Immature natural killer cell (primary cell): ENCODE results near the gene TTLL8. TPM values are rescaled to one million over a fixed set of nuclear protein-coding genes. Genes with fewer than 3 reads are reported as not detected.

ENCODE experiments used
- DNase-seq, 3 donors: peaks; one replicate each; pipeline ENCODE4 v3.0.0; 2022; ENCODE audit warnings: mixed read lengths in 1 of 3
- H3K27ac Mint-ChIP-seq, 6 donors: one replicate each; pipeline ENCODE4 v1.8.0; 2020; ENCODE audit warnings: mixed read lengths in 6 of 6, mild to moderate bottlenecking in 5 of 6, inconsistent platforms in 4 of 6, moderate library complexity in 3 of 6
- H3K27me3 Mint-ChIP-seq, 3 donors: one replicate each; pipeline ENCODE4 v1.8.0; 2020 to 2021; ENCODE audit warnings: low read depth in 3 of 3, mild to moderate bottlenecking in 3 of 3, mixed read lengths in 3 of 3, moderate library complexity in 3 of 3, inconsistent platforms in 1 of 3
- H3K36me3 Mint-ChIP-seq, 3 donors: one replicate each; pipeline ENCODE4 v1.8.0; 2020; ENCODE audit warnings: mixed read lengths in 3 of 3, inconsistent platforms in 2 of 3, mild to moderate bottlenecking in 2 of 3
- H3K4me1 Mint-ChIP-seq, 2 donors: one replicate each; pipeline ENCODE4 v1.8.0; 2020; ENCODE audit warnings: inconsistent platforms in 2 of 2, mild to moderate bottlenecking in 2 of 2, mixed read lengths in 2 of 2, moderate library complexity in 1 of 2
- H3K4me3 Mint-ChIP-seq, 5 donors: one replicate each; pipeline ENCODE4 v1.8.0; 2020; ENCODE audit warnings: mild to moderate bottlenecking in 5 of 5, mixed read lengths in 5 of 5, inconsistent platforms in 3 of 5, moderate library complexity in 3 of 5
- H3K9me3 Mint-ChIP-seq, 6 donors: one replicate each; pipeline ENCODE4 v1.8.0; 2020; ENCODE audit warnings: mild to moderate bottlenecking in 6 of 6, mixed read lengths in 6 of 6, inconsistent platforms in 4 of 6, moderate library complexity in 3 of 6
- polyA plus RNA-seq, 3 donors: library from polyadenylated mRNA; unstranded; fragments of 300-500 nt; fragmentation: Illumina TruSeq; gene quantifications; one replicate each; pipeline ENCODE4 v1.2.3, GENCODE V29; 2021

The TTLL8 gene
- polyA plus RNA-seq, 3 donors from 2014 or later, result not detected

DNA sequence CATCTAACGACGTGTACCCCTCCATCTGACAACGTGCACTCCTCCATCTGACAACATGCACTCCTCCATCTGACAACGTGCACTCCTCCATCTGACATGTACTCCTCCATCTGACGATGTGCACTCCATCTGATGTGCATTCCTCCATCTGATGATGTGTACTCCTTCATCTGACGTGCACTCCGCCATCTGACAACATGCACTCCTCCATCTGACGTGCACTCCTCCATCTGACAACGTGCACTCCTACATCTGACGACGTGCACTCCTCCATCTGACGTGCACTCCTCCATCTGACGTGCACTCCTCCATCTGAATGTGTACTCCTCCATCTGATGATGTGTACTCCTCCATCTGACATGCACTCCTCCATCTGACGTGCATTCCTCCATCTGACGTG is 37.5 kb downstream of the TTLL8 start:
- peaks cover 0 to 3% (median 0%) of the 10 kb centered on the region in 3 donors for H3K27me3 Mint-ChIP-seq
- no peak overlapping the region for H3K27ac Mint-ChIP-seq
- H3K36me3 Mint-ChIP-seq, result no peaks in the 10 kb centered on the region
- H3K4me3 Mint-ChIP-seq, result no peak overlapping the region
- no peak for DNase-seq
- no peaks in the 10 kb centered on the region for H3K9me3 Mint-ChIP-seq
- peaks cover 0 to 17% of the 10 kb centered on the region in 2 donors for H3K4me1 Mint-ChIP-seq

DNA sequence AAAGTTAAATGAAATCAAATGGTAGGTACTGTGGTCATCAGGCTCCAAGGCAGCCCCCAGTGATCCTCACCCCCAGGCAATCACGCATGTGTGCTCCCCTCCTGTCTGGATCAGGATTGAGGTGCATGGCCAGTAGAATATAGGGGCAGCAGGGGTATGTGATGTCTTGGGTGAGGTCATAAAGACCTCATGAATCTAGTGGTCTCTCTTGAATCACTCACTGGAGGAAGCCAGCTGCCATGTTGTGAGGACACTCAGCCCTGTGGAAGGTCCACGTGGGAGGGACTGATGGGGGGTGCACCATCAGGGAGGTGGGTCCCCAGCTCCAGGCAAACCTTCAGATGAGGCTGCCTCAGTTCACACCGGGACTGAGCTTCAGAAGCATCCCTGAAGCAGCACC is 38.8 kb downstream of the TTLL8 start:
- peaks cover 0 to 3% (median 0%) of the 10 kb centered on the region in 3 donors for H3K27me3 Mint-ChIP-seq
- no peaks in the 10 kb centered on the region for H3K9me3 Mint-ChIP-seq
- H3K36me3 Mint-ChIP-seq, result no peaks in the 10 kb centered on the region
- H3K27ac Mint-ChIP-seq, result peak overlapping the region in 3 of 6 donors; percentile 58 to 87 (median 66)
- no peak for DNase-seq
- peaks cover 0 to 17% of the 10 kb centered on the region in 2 donors for H3K4me1 Mint-ChIP-seq
- peak overlapping the region in 2 of 5 donors; percentile 18 to 28 for H3K4me3 Mint-ChIP-seq

- peak; percentile 34 to 48 (median 47) for DNase-seq
- Mint-ChIP-seq H3K27me3 (peaks cover 0 to 5% (median 0%) of the 10 kb centered on the region in 3 donors), H3K9me3 (no peaks in the 10 kb centered on the region), H3K4me1 (peaks cover 0 to 17% of the 10 kb centered on the region in 2 donors), H3K27ac (peak overlapping the region in 4 of 6 donors; percentile 17 to 87 (median 62)), H3K4me3 (peak overlapping the region; percentile 20 to 54 (median 28)), H3K36me3 (no peaks in the 10 kb centered on the region)
Observed at GRCh38 chr22:50018608-50019285, 39.4 kb downstream of the TTLL8 start.

DNA sequence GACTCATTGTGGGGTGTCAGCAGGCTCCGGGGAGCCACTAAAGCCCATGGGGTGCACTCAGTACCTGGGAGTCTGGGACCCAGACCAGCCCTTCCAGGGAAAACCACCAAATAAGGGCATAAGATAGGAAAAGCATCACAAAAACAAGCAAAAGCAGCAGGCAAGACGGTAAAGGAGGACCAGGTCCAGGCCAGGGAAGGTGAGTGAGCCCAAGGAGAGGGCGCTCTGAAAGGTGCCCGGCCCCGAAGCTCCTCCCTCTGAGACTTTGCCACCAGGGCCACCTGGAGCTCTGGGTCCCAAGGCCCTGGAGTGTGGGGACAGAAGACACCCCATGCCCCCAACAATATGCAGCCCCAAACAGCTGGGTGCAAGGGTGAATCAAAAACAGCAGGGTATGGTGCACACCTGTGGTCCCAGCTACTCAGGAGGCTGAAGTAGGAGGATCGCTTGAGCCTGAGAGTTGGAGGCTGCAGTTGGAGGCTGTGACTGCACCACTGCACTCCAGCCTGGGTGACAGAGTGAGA is 40.3 kb downstream of the TTLL8 start:
- Mint-ChIP-seq H3K4me3 (no peak overlapping the region), H3K4me1 (peaks cover 0 to 17% of the 10 kb centered on the region in 2 donors), H3K9me3 (no peaks in the 10 kb centered on the region), H3K36me3 (no peaks in the 10 kb centered on the region), H3K27me3 (peaks cover 0 to 5% (median 4%) of the 10 kb centered on the region in 3 donors), H3K27ac (peak overlapping the region in 1 of 6 donors; percentile 42)
- DNase-seq, result no peak

DNA sequence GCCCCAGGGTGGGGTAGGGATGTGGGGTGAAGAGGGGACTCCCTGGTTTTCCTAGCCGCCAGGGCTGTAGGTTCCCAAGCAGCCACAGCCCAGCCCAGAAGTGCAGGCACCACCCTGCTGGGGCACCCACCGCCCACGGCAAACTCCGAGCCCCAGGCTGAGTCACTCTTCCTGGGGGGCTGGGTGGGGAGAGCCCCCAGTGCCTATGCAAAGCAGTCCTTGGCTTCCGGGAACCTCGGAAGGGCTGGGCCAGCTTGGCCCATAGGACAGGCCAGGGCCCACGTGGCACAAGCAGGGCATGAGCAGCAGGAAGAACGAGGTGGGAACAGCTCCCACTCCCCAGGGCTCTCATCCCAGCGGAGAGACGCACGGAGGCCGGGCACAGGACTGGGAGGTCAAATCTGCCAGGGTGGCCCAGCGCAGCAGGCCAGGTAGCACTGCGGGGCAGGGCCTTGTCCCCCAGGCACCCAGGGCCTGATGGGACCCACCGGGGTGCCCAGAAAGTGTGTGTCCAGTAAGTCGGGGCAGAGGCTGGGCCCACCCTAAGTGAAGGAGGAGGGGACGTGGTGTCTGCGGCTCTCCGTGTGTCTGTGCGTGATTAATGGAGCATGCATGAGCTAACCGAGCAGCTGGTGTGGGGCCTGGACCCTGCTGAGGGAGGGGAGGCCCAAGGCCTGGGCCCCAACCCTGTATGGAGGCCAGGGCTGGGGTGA is 41.0 kb downstream of the TTLL8 start:
- Mint-ChIP-seq H3K4me3 (peak overlapping the region in 1 of 5 donors; percentile 33), H3K27me3 (peaks cover 0 to 5% (median 4%) of the 10 kb centered on the region in 3 donors), H3K9me3 (no peaks in the 10 kb centered on the region), H3K36me3 (no peaks in the 10 kb centered on the region), H3K4me1 (peaks cover 0 to 17% of the 10 kb centered on the region in 2 donors), H3K27ac (no peak overlapping the region)
- no peak for DNase-seq

DNA sequence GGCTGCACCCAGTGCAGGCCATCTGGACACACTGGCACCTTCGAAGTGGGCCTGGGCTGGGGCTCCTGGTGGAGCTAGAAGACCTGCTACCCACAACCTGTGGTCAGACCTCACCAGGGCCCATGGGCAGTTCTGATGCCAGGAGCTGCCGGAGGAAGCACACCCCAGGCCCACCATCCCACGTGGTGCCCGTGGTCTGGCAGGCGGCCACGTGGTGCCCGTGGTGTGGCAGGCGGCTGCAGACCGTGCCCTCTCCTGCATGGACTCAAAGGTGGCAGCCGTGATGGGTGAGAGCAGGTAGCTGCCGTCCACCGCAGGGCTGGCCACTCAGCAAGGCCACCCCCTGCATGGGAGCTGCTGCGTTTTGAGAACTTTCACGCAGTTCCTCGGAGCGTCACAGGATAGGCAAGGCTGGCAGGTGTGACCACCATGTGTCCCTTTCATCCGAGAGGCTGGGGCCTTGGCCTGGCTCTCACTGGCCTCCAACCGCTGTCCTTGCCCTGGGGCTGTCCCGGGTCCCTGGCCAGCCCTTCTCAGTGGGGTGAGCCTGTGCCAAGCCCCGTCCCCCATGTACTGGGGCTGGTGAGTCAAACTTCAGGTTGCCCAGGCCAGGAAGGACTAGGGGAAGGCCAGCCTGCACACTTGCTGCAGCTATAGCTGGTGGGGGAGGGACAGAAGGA is 41.6 kb downstream of the TTLL8 start:
- Mint-ChIP-seq H3K4me3 (no peak overlapping the region), H3K27me3 (peaks cover 0 to 7% (median 4%) of the 10 kb centered on the region in 3 donors), H3K9me3 (peaks cover 0 to 1% (median 0%) of the 10 kb centered on the region in 6 donors), H3K4me1 (peaks cover 0 to 18% of the 10 kb centered on the region in 2 donors), H3K27ac (no peak overlapping the region), H3K36me3 (no peaks in the 10 kb centered on the region)
- DNase-seq, result peak; percentile 31 to 52 (median 39)

- Mint-ChIP-seq H3K36me3 (no peaks in the 10 kb centered on the region), H3K27me3 (peaks cover 0 to 10% (median 4%) of the 10 kb centered on the region in 3 donors), H3K9me3 (peaks cover 0 to 1% (median 0%) of the 10 kb centered on the region in 6 donors), H3K4me1 (peaks cover 0 to 20% of the 10 kb centered on the region in 2 donors), H3K27ac (no peak overlapping the region), H3K4me3 (no peak overlapping the region)
- no peak for DNase-seq
Observed at GRCh38 chr22:50015451-50016307, 42.4 kb downstream of the TTLL8 start.

DNA sequence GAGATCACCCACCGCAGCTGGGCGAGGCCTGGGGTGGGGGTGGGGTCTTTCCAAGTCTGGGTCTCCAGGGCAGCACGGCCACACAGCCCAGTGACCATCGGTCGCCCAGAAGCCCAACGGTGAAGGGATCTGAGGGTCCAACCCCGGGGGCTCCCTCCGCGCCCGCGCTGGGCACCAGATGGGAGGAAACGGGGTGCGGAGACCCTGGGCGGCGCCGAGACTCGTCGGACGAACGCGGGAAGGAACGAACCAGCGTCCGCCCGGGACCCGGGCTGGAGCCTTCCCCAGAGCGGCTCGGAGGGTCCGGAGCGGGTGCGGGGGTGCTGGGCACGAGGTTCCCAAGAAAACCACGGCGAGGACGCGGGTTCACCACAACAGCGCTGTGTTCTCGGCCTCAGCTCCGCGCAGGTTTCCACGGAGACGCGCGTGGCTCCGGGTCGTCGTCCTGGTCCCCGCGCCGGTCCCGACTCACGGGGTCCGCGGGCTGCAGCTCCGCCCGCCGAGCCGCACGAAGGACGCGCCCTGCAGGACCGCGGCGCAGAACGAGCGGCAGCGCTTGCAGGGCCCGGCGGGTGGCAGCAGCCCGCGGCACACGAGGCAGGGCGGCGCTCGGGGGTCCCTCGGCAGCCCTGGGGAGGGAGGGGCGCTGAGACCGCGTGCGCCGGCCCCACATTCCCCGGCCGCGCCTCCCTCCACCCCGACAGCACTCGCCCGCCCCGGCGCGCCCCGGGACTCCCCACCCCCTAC is 43.3 kb downstream of the TTLL8 start:
- Mint-ChIP-seq H3K4me3 (no peak overlapping the region), H3K27me3 (peaks cover 0 to 10% (median 5%) of the 10 kb centered on the region in 3 donors), H3K4me1 (peaks cover 0 to 20% of the 10 kb centered on the region in 2 donors), H3K36me3 (no peaks in the 10 kb centered on the region), H3K27ac (no peak overlapping the region), H3K9me3 (peaks cover 0 to 1% (median 0%) of the 10 kb centered on the region in 6 donors)
- DNase-seq, result no peak

DNA sequence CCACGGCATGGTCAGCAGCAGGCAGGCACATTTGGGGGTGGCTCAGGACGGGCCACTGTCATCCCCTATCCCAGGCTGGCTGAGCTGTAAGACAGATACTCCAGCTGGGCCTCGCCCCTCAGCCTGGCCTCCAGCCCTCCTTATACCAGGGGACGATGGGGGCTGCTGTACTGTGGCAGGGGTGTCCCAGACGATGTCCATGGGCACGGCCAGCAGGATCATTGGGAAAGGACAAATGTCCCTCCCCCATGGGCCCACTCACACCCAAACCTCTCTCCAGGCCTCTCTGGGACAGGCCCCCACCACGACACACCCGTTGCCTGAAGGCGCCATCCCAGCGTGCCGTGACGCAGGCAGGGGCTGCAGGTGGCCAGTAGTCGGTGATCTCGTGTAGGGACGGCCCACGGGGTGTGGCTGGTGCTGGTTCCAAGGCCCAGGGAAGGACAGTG is 44.0 kb downstream of the TTLL8 start:
- peaks cover under 1 to 10% (median 6%) of the 10 kb centered on the region in 3 donors for H3K27me3 Mint-ChIP-seq
- H3K36me3 Mint-ChIP-seq, result no peaks in the 10 kb centered on the region
- no peak overlapping the region for H3K27ac Mint-ChIP-seq
- peaks cover 0 to 1% (median 0%) of the 10 kb centered on the region in 6 donors for H3K9me3 Mint-ChIP-seq
- H3K4me1 Mint-ChIP-seq, result peaks cover 0 to 15% of the 10 kb centered on the region in 2 donors
- DNase-seq, result no peak
- peak overlapping the region in 1 of 5 donors; percentile 3 for H3K4me3 Mint-ChIP-seq

- peak within 1 kb of the TSS in 3 of 6 donors; percentile 16 to 53 (median 25) for H3K27ac Mint-ChIP-seq
- peaks cover 0 to 1% (median 0%) of the 10 kb centered on the region in 6 donors for H3K9me3 Mint-ChIP-seq
- H3K4me3 Mint-ChIP-seq, result peak within 1 kb of the TSS in 1 of 5 donors; percentile 60
- peaks cover 0 to 4% of the 10 kb centered on the region in 2 donors for H3K4me1 Mint-ChIP-seq
- H3K36me3 Mint-ChIP-seq, result no peaks in the 10 kb centered on the region
- peaks cover 4 to 12% (median 6%) of the 10 kb centered on the region in 3 donors for H3K27me3 Mint-ChIP-seq
- DNase-seq, result no peak
Observed at GRCh38 chr22:50012211-50013181, 45.6 kb downstream of the TTLL8 start, which contains the start of gene IL17REL. IL17REL (minus strand) TSS chr22:50012765; CDS start chr22:50012646, 119 bp downstream.

DNA sequence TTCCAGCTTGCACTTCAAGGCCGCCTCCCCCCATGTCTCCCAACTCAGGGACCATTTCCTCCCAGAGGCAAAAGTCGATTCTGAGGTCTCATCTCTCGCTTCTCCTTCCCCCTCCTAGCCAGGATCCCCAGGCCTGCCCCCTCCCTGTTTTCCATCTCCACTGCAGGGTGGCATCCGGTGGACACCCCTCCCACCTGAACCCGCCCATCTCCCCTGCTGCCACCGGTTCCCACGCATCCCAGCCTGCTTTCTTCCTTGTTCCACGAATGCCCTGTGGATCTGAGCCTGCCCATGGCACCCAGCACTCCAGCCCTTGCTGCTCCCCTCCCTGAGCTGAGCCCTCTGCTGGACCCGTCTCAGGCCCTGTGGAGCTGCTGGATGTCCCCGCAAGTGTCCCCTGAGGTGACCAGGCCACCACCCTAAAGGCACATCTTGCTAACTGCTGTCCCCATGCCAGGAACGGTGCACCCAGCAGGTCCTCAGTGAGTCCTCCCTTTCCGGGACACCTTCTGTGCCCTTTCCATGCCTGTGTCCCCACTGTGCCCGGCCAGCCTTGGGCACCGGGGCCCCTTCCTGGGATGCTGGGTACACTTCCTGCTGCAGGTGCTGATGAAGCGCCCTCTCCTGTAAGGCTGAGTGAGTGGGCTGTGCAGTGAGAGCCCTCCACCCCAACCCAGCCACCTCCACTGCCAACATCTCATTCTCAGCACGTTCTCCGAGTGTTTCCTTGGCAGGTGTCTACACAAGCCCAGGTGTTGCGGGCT is 46.5 kb downstream of the TTLL8 start:
- peak overlapping the region in 1 of 5 donors; percentile 60 for H3K4me3 Mint-ChIP-seq
- no peak for DNase-seq
- peaks cover 0 to 1% (median 0%) of the 10 kb centered on the region in 6 donors for H3K9me3 Mint-ChIP-seq
- H3K27ac Mint-ChIP-seq, result peak overlapping the region in 3 of 6 donors; percentile 16 to 53 (median 25)
- H3K27me3 Mint-ChIP-seq, result peaks cover 6 to 12% (median 7%) of the 10 kb centered on the region in 3 donors
- H3K36me3 Mint-ChIP-seq, result no peaks in the 10 kb centered on the region
- peaks cover 0 to 4% of the 10 kb centered on the region in 2 donors for H3K4me1 Mint-ChIP-seq
